CD14-positive monocyte (primary cell): ENCODE measurements around the gene XAB2. TPM values are rescaled to one million over a fixed set of nuclear protein-coding genes. Genes with fewer than 3 reads are reported as not detected.
"Not testable (repeated sequence)": the region's sequence is repeated elsewhere in the genome, so short reads cannot be mapped to it uniquely, and the experiment has no call there.

Source experiments
- DNase-seq, 3 donors: peaks; one replicate each; pipeline ENCODE4 v3.0.0-alpha.2; 2011 to 2022
- H2AFZ ChIP-seq: 2 replicates; pipeline ENCODE4 v1.6.0; 2012; ENCODE audit warnings: mild to moderate bottlenecking, low read depth, low read length, inconsistent platforms; ENCODE audit not compliant: insufficient read depth, poor library complexity, severe bottlenecking
- H3K27ac ChIP-seq, 2 donors: 1 replicate in 1 of 2; 2 replicates in 1 of 2; pipeline ENCODE4 v1.5.1; 2012 to 2013; ENCODE audit warnings: low read length in 2 of 2, control low read depth in 1 of 2, inconsistent platforms in 1 of 2, low read depth in 1 of 2, mild to moderate bottlenecking in 1 of 2
- H3K27me3 ChIP-seq, 2 donors: one replicate each; pipeline versions ENCODE4 v1.6.0 to v1.6.1; 2011 to 2013; ENCODE audit warnings: low read length in 2 of 2; ENCODE audit not compliant: control insufficient read depth in 2 of 2, insufficient read depth in 2 of 2
- H3K36me3 ChIP-seq, 2 donors: replicated peaks in 1 of 2; 1 replicate in 1 of 2; 2 replicates in 1 of 2; pipeline versions ENCODE4 v1.5.1 to v1.6.1; 2012 to 2013; ENCODE audit warnings: low read length in 2 of 2, control low read depth in 1 of 2, inconsistent platforms in 1 of 2, mild to moderate bottlenecking in 1 of 2; ENCODE audit not compliant: insufficient read depth in 2 of 2, control insufficient read depth in 1 of 2
- H3K4me1 ChIP-seq, 2 donors: 1 replicate in 1 of 2; 2 replicates in 1 of 2; pipeline versions ENCODE4 v1.5.1 to v1.6.1; 2012 to 2013; ENCODE audit warnings: low read length in 2 of 2, control low read depth in 1 of 2, inconsistent platforms in 1 of 2, mild to moderate bottlenecking in 1 of 2, moderate library complexity in 1 of 2; ENCODE audit not compliant: insufficient read depth in 2 of 2, control insufficient read depth in 1 of 2
- H3K4me2 ChIP-seq: replicated peaks from 2 replicates; pipeline ENCODE3; 2012; ENCODE audit warnings: low read length, moderate library complexity, mild to moderate bottlenecking; ENCODE audit not compliant: poor library complexity, severe bottlenecking; ENCODE audit errors: extremely low read depth
- H3K4me3 ChIP-seq, 3 experiments: fragments of 200-600 bp in 1 of 3; sonication (generic) in 1 of 3; replicated peaks in 1 of 3; 1 replicate in 2 of 3; 2 replicates in 1 of 3; pipeline ENCODE4 v1.5.1; 2011 to 2013; ENCODE audit warnings: low read length in 3 of 3, mild to moderate bottlenecking in 3 of 3, control low read depth in 2 of 3, low read depth in 2 of 3, inconsistent platforms in 1 of 3, moderate library complexity in 1 of 3
- H3K79me2 ChIP-seq: 2 replicates; pipeline ENCODE4 v1.6.0; 2012; ENCODE audit warnings: mild to moderate bottlenecking, control low read depth, inconsistent platforms, low read length, moderate library complexity; ENCODE audit not compliant: insufficient read depth
- H3K9ac ChIP-seq: 2 replicates; pipeline ENCODE4 v1.6.0; 2017; ENCODE audit warnings: low read length, mild to moderate bottlenecking; ENCODE audit not compliant: insufficient read depth, poor library complexity, severe bottlenecking
- H3K9me3 ChIP-seq, 2 donors: replicated peaks in 1 of 2; 1 replicate in 1 of 2; 2 replicates in 1 of 2; pipeline versions ENCODE4 v1.5.1 to v1.6.1; 2012 to 2013; ENCODE audit warnings: low read length in 2 of 2, control low read depth in 1 of 2; ENCODE audit not compliant: control insufficient read depth in 1 of 2, insufficient read depth in 1 of 2
- H4K20me1 ChIP-seq: 2 replicates; pipeline ENCODE4 v1.6.0; 2012; ENCODE audit warnings: mild to moderate bottlenecking, low read length, control low read depth, moderate library complexity; ENCODE audit not compliant: insufficient read depth
- H3K27ac Mint-ChIP-seq, 7 donors: one replicate each; pipeline ENCODE4 v1.8.0; 2020; ENCODE audit warnings: mild to moderate bottlenecking in 7 of 7, mixed read lengths in 7 of 7, moderate library complexity in 6 of 7, inconsistent platforms in 2 of 7
- H3K27me3 Mint-ChIP-seq, 3 donors: one replicate each; pipeline ENCODE4 v1.8.0; 2021 to 2022; ENCODE audit warnings: low read depth in 3 of 3, mild to moderate bottlenecking in 3 of 3, mixed read lengths in 3 of 3, moderate library complexity in 3 of 3, inconsistent platforms in 1 of 3
- H3K36me3 Mint-ChIP-seq, 2 donors: one replicate each; pipeline ENCODE4 v1.8.0; 2020; ENCODE audit warnings: mixed read lengths in 2 of 2, inconsistent platforms in 1 of 2, mild to moderate bottlenecking in 1 of 2
- H3K4me1 Mint-ChIP-seq: one replicate; pipeline ENCODE4 v1.8.0; 2020; ENCODE audit warnings: mild to moderate bottlenecking, mixed read lengths
- H3K4me3 Mint-ChIP-seq, 2 donors: one replicate each; pipeline ENCODE4 v1.8.0; 2020; ENCODE audit warnings: mild to moderate bottlenecking in 2 of 2, mixed read lengths in 2 of 2, moderate library complexity in 1 of 2
- H3K9me3 Mint-ChIP-seq, 7 donors: one replicate each; pipeline ENCODE4 v1.8.0; 2020 to 2022; ENCODE audit warnings: mixed read lengths in 7 of 7, mild to moderate bottlenecking in 6 of 7, moderate library complexity in 6 of 7, inconsistent platforms in 2 of 7
- WGBS: methylation state at CpG from one replicate; pipeline ENCODE4 v1.1.5; 2013; ENCODE audit warnings: missing lambda C conversion rate; ENCODE audit not compliant: insufficient coverage; 5-methylcytosine and 5-hydroxymethylcytosine counted together
- intact Hi-C, 2 donors: fragments of 100-400 bp; cut with micrococcal nuclease; formaldehyde crosslinking; loops; one replicate each; pipeline versions ENCODE4 v1.15.0 to v1.15.1; 2023
- polyA plus RNA-seq, 3 donors: library from polyadenylated mRNA; depleted of rRNA in 1 of 3; unstranded in 2 of 3; stranded (reverse) in 1 of 3; fragments of 300-500 nt in 2 of 3; fragments of >200 nt in 1 of 3; fragmentation: Illumina TruSeq in 2 of 3; gene quantifications; 1 replicate in 2 of 3; 2 replicates in 1 of 3; pipeline ENCODE4 v1.2.3, GENCODE V29; 2012 to 2021
- TF ChIP-seq, protein P1 (sequence below): fragments of 200-600 bp; IDR thresholded peaks from one replicate; pipeline ENCODE4 v1.8.0; 2022; ENCODE audit warnings: antibody characterized with exemption, mild to moderate bottlenecking

The XAB2 gene
- polyA plus RNA-seq, 3 donors, result 4.6 to 55.7 (median 8.8) TPM

DNA sequence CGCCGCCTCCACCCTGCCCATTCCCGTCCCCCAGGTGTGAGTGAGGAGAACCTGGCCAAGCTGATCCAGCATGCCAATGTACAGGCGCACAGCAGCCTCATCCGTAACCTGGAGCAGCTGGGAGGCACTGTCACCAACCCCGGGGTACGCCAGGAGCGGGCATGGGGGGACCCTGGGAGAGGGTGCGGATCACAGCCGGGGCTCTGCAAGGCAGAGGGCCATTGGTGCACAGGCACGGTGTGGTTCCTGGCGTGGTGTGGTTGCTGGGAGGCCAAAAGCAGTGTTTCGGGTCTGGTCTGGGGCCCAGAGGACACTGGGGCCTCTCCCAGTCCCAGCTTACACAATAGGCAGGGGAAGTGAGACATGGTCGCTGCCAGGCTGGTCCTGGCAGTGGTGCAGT, 15.8 kb upstream of the XAB2 start:
- no peaks in the 10 kb centered on the region for H3K27me3 ChIP-seq
- 38% methylated on average over 9 of the region's 14 CpGs for WGBS
- H3K79me2 ChIP-seq, result peaks cover 64% of the 10 kb centered on the region
- peaks cover 43 to 68% of the 10 kb centered on the region in 2 donors for H3K36me3 ChIP-seq
- peak overlapping the region; percentile 71 to 94 for H3K4me3 Mint-ChIP-seq
- H2AFZ ChIP-seq, result no peak overlapping the region
- peaks cover 46 to 60% of the 10 kb centered on the region in 2 donors for H3K4me1 ChIP-seq
- peaks cover 51% of the 10 kb centered on the region for H4K20me1 ChIP-seq
- peak; percentile 63 to 77 (median 69) for DNase-seq
- H3K27me3 Mint-ChIP-seq, result no peaks in the 10 kb centered on the region
- peak overlapping the region in 2 of 3 experiments; percentile 51 to 75 for H3K4me3 ChIP-seq
- H3K27ac ChIP-seq, result peak overlapping the region; percentile 73 to 87
- H3K4me2 ChIP-seq, result peak overlapping the region; percentile 86
- peaks cover 0 to 2% (median 0%) of the 10 kb centered on the region in 7 donors for H3K9me3 Mint-ChIP-seq
- TF ChIP-seq, protein P1, sequence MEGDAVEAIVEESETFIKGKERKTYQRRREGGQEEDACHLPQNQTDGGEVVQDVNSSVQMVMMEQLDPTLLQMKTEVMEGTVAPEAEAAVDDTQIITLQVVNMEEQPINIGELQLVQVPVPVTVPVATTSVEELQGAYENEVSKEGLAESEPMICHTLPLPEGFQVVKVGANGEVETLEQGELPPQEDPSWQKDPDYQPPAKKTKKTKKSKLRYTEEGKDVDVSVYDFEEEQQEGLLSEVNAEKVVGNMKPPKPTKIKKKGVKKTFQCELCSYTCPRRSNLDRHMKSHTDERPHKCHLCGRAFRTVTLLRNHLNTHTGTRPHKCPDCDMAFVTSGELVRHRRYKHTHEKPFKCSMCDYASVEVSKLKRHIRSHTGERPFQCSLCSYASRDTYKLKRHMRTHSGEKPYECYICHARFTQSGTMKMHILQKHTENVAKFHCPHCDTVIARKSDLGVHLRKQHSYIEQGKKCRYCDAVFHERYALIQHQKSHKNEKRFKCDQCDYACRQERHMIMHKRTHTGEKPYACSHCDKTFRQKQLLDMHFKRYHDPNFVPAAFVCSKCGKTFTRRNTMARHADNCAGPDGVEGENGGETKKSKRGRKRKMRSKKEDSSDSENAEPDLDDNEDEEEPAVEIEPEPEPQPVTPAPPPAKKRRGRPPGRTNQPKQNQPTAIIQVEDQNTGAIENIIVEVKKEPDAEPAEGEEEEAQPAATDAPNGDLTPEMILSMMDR, result no peak
- peak overlapping the region; percentile 61 for H3K9ac ChIP-seq
- H3K4me1 Mint-ChIP-seq, result peaks cover 41% of the 10 kb centered on the region
- intact Hi-C loops, result loop anchor here in 1 of 2 donors (5.0 kb wide), 1 partner anchor 37 kb away; the partner anchor contains the start of gene TRAPPC5
- peaks cover 42 to 70% of the 10 kb centered on the region in 2 donors for H3K36me3 Mint-ChIP-seq
- H3K9me3 ChIP-seq, result no peaks in the 10 kb centered on the region
- peak overlapping the region; percentile 88 to 98 (median 93) for H3K27ac Mint-ChIP-seq

DNA sequence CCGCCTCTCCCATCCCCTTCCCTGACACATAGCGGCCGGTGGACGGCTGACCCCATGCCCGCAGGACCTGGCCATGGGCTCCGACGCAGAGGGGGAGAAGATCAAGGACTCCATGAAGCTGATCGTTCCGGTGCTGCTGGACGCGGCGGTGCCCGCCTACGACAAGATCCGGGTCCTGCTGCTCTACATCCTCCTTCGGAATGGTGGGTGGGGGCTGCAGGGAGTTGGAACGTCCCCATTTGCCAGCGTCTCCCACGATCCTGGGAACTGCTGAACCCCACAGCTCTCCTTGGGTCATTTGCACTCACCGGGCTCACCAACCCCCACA, 15.2 kb upstream of the XAB2 start:
- Histone ChIP-seq H3K27ac (peak overlapping the region; percentile 73 to 87), H3K9me3 (no peaks in the 10 kb centered on the region), H3K4me3 (peak overlapping the region in 1 of 3 experiments; percentile 75), H3K4me1 (peaks cover 51 to 66% of the 10 kb centered on the region in 2 donors), H4K20me1 (peaks cover 57% of the 10 kb centered on the region), H3K9ac (peak overlapping the region; percentile 25), H3K27me3 (no peaks in the 10 kb centered on the region), H2AFZ (no peak overlapping the region), H3K36me3 (peaks cover 49 to 75% of the 10 kb centered on the region in 2 donors), H3K79me2 (peaks cover 70% of the 10 kb centered on the region), H3K4me2 (peak overlapping the region; percentile 86)
- TF ChIP-seq, protein P1, result no peak
- Mint-ChIP-seq H3K27ac (peak overlapping the region; percentile 87 to 98 (median 93)), H3K36me3 (peaks cover 49 to 76% of the 10 kb centered on the region in 2 donors), H3K4me1 (peaks cover 47% of the 10 kb centered on the region), H3K9me3 (peaks cover 0 to 2% (median 0%) of the 10 kb centered on the region in 7 donors), H3K27me3 (peaks cover 0 to 1% (median 0%) of the 10 kb centered on the region in 3 donors), H3K4me3 (no peak overlapping the region)
- DNase-seq, result no peak
- WGBS, result 97% methylated on average over 7 of the region's 20 CpGs
- intact Hi-C loops, result no loop called here

DNA sequence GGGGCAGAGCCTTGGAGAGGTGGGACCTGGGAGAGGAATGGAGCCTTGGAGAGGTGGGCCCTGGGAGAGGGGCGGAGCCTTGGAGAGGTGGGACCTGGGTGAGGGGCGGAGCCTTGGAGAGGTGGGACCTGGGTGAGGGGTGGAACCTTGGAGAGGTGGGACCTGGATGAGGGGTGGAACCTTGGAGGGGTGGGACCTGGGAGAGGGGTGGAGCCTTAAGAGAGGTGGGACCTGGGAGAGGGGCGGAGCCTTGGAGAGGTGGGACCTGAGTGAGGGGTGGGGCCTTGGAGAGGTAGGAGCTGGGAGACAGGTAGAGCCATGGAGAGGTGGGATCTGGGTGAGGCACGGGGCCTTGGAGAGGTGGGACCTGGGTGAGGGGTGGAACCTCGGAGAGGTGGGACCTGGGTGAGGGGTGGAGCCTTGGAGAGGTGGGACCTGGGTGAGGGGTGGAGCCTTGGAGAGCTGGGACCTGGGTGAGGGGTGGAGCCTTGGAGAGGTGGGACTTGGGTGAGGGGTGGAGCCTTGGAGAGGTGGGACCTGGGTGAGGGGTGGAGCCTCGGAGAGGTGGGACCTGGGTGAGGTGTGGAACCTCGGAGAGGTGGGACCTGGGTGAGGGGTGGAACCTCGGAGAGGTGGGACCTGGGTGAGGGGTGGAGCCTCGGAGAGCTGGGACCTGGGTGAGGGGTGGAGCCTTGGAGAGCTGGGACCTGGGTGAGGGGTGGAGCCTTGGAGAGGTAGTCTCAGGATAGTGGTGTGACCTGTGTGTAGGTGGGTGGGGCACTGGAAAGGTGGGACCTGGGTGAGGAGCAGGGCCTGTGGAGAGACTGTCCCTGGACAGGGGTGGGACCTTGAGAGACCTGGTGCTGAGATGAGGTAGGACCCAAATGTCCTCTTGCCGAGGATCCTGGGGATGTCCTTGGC, 14.5 kb upstream of the XAB2 start:
- intact Hi-C loops, H3K9me3 Mint-ChIP-seq, H3K4me3 Mint-ChIP-seq, DNase-seq, H3K4me3 ChIP-seq, H2AFZ ChIP-seq, H3K27me3 Mint-ChIP-seq, H3K9me3 ChIP-seq, H3K27me3 ChIP-seq: not testable (repeated sequence)
- Histone ChIP-seq H3K4me2 (peak overlapping the region; percentile 86), H3K36me3 (peaks cover 55 to 81% of the 10 kb centered on the region in 2 donors), H3K4me1 (peaks cover 57 to 72% of the 10 kb centered on the region in 2 donors), H3K9ac (peak overlapping the region; percentile 25), H3K27ac (peak overlapping the region; percentile 73 to 87), H4K20me1 (peaks cover 64% of the 10 kb centered on the region), H3K79me2 (peaks cover 77% of the 10 kb centered on the region)
- H3K27ac Mint-ChIP-seq, result peak overlapping the region; percentile 79 to 98 (median 93)
- H3K4me1 Mint-ChIP-seq, result peaks cover 54% of the 10 kb centered on the region
- H3K36me3 Mint-ChIP-seq, result peaks cover 54 to 83% of the 10 kb centered on the region in 2 donors
- WGBS, result 82% methylated on average over 7 of the region's 10 CpGs
